ENCODE results near the gene TENT5C.

DNA sequence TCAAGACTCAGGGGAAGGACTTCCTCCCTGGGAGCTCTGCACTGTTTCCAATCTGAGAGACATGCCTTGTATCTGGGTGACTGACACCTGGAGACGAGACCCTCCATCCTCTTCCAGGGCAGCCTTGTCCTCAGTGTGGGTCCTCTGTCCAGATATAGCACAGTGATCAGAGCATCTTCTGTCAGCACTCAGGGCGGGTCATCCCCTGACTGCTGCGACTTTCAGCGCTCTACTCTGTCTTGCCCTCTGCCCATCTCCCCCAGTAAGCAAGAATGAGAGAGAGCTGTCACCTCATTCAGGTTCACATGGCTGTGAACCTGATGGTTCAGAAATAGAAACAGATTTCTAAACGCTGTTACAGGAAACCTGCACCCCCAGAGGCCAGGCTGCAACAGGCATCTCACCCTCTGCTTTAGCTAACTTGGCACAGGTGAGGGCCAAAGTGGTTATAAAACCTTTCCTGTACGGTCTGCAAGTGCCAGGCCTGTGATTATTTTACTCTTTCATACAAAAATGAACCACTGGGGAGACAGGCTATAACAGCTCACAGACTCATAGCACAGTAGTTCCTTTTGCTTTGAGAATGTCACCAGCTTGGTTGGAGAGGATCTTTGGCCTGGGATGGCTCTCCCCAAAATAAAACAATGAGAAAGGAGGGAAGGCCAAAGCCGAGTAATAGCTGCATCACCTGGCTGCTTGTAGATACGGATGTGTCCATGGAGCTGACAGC lies 11.4 kb upstream of the TENT5C start:
- TF ChIP-seq YY1 (IDR thresholded peaks at IDR 0.05; ENCODE audit: insufficient read depth, insufficient read length) = no peak
- TF ChIP-seq ZNF274 (IDR thresholded peaks at IDR 0.05; ENCODE audit: low read depth, low read length) = no peak

Measured in NT2/D1 (cell line).